Stimulated activated CD4-positive, alpha-beta T cell treated with anti-CD3 and anti-CD28 coated beads, Interleukin-4, amount 100 ng/mL, for 4 hours (primary cell): Measurements from ENCODE around the gene CTIF.

ENCODE experiments used
- DNase-seq, 2 experiments: peaks; one replicate each; pipeline ENCODE4 v3.0.0-alpha.2; 2020

CTIF gene

GRCh38 chr18:48575658-48576456 lies 37.0 kb downstream of the CTIF start:
- no peak for DNase-seq

GRCh38 chr18:48576457-48576771 lies 37.6 kb downstream of the CTIF start:
- no peak for DNase-seq

- DNase-seq, result no peak
Measured at GRCh38 chr18:48577478-48578190, 38.8 kb downstream of the CTIF start.

GRCh38 chr18:48578289-48578688 lies 39.5 kb downstream of the CTIF start:
- DNase-seq, result no peak

GRCh38 chr18:48580066-48580465 lies 41.2 kb downstream of the CTIF start:
- DNase-seq, result no peak

- no peak for DNase-seq
Measured at GRCh38 chr18:48580782-48581181, 42.0 kb downstream of the CTIF start.

GRCh38 chr18:48581206-48581605 lies 42.4 kb downstream of the CTIF start:
- DNase-seq, result no peak

- no peak for DNase-seq
Measured at GRCh38 chr18:48581941-48582340, 43.1 kb downstream of the CTIF start.

- DNase-seq, result no peak
Measured at GRCh38 chr18:48582946-48583345, 44.1 kb downstream of the CTIF start.

- DNase-seq, result no peak
Measured at GRCh38 chr18:48583573-48583972, 44.7 kb downstream of the CTIF start.

- no peak for DNase-seq
Measured at GRCh38 chr18:48589797-48590519, 51.1 kb downstream of the CTIF start.

GRCh38 chr18:48590678-48591077 lies 51.8 kb downstream of the CTIF start:
- no peak for DNase-seq

GRCh38 chr18:48592540-48593171 lies 53.8 kb downstream of the CTIF start:
- no peak for DNase-seq

- DNase-seq, result no peak
Measured at GRCh38 chr18:48594471-48595094, 55.8 kb downstream of the CTIF start.

- no peak for DNase-seq
Measured at GRCh38 chr18:48595703-48596218, 56.9 kb downstream of the CTIF start.

- no peak for DNase-seq
Measured at GRCh38 chr18:48597110-48597509, 58.3 kb downstream of the CTIF start.

- DNase-seq, result no peak
Measured at GRCh38 chr18:48597671-48598070, 58.8 kb downstream of the CTIF start.

- DNase-seq, result no peak
Measured at GRCh38 chr18:48599391-48599790, 60.6 kb downstream of the CTIF start.

GRCh38 chr18:48600046-48600445 lies 61.2 kb downstream of the CTIF start:
- no peak for DNase-seq

GRCh38 chr18:48600456-48601090 lies 61.7 kb downstream of the CTIF start:
- DNase-seq, result no peak

GRCh38 chr18:48601343-48601742 lies 62.5 kb downstream of the CTIF start:
- DNase-seq, result no peak

GRCh38 chr18:48602759-48603390 lies 64.0 kb downstream of the CTIF start:
- no peak for DNase-seq
